AG08395 (cell line): ENCODE measurements around the gene PHB1.

ENCODE experiments used
- DNase-seq: peaks from one replicate; pipeline ENCODE4 v3.0.0; 2012; ENCODE audit warnings: mixed read lengths, low spot score

Gene PHB1

GRCh38 chr17:49414622-49415350, at the start of gene PHB1:
Gene PHB1, minus strand, starts transcription at chr17:49414882. Its CDS starts 1,618 bp downstream, at chr17:49413264.
- DNase-seq: peak; percentile 99

- no peak for DNase-seq
Measured at GRCh38 chr17:49464049-49464448, 49.4 kb upstream of the PHB1 start.

GRCh38 chr17:49461580-49461979, 46.9 kb upstream of the PHB1 start:
- no peak for DNase-seq

- DNase-seq: no peak
Measured at GRCh38 chr17:49460401-49460800, 45.7 kb upstream of the PHB1 start.

GRCh38 chr17:49459401-49459984, 44.8 kb upstream of the PHB1 start:
- no peak for DNase-seq

- DNase-seq: no peak
Measured at GRCh38 chr17:49457564-49458535, 43.2 kb upstream of the PHB1 start.

- DNase-seq: peak; percentile 95
Measured at GRCh38 chr17:49456183-49456965, 41.7 kb upstream of the PHB1 start.

GRCh38 chr17:49455272-49455861, 40.7 kb upstream of the PHB1 start:
- DNase-seq: peak; percentile 49

- peak; percentile 66 for DNase-seq
Measured at GRCh38 chr17:49454050-49454449, 39.4 kb upstream of the PHB1 start.

GRCh38 chr17:49452661-49453060, 38.0 kb upstream of the PHB1 start:
- DNase-seq: no peak

- DNase-seq: no peak
Measured at GRCh38 chr17:49452201-49452600, 37.5 kb upstream of the PHB1 start.

- peak; percentile 53 for DNase-seq
Measured at GRCh38 chr17:49450735-49451134, 36.1 kb upstream of the PHB1 start.

- no peak for DNase-seq
Measured at GRCh38 chr17:49450181-49450580, 35.5 kb upstream of the PHB1 start.

GRCh38 chr17:49447628-49448302, 33.1 kb upstream of the PHB1 start:
- DNase-seq: peak; percentile 67

GRCh38 chr17:49445591-49445990, 30.9 kb upstream of the PHB1 start:
- no peak for DNase-seq

- no peak for DNase-seq
Measured at GRCh38 chr17:49444384-49444783, 29.7 kb upstream of the PHB1 start.

GRCh38 chr17:49443862-49444261, 29.2 kb upstream of the PHB1 start:
- DNase-seq: peak; percentile 67

GRCh38 chr17:49442041-49442440, 27.4 kb upstream of the PHB1 start:
- no peak for DNase-seq

GRCh38 chr17:49441578-49441977, 26.9 kb upstream of the PHB1 start:
- DNase-seq: no peak

- DNase-seq: no peak
Measured at GRCh38 chr17:49440581-49440980, 25.9 kb upstream of the PHB1 start.
